ENCODE results near the gene TDRD3.

Gene TDRD3

GRCh38 chr13:60583196-60583888, 186.3 kb downstream of the TDRD3 start:
- no peak overlapping the region for H3K4me3 ChIP-seq (ENCODE audit: low read depth, low read length)
- TF ChIP-seq, protein P1, sequence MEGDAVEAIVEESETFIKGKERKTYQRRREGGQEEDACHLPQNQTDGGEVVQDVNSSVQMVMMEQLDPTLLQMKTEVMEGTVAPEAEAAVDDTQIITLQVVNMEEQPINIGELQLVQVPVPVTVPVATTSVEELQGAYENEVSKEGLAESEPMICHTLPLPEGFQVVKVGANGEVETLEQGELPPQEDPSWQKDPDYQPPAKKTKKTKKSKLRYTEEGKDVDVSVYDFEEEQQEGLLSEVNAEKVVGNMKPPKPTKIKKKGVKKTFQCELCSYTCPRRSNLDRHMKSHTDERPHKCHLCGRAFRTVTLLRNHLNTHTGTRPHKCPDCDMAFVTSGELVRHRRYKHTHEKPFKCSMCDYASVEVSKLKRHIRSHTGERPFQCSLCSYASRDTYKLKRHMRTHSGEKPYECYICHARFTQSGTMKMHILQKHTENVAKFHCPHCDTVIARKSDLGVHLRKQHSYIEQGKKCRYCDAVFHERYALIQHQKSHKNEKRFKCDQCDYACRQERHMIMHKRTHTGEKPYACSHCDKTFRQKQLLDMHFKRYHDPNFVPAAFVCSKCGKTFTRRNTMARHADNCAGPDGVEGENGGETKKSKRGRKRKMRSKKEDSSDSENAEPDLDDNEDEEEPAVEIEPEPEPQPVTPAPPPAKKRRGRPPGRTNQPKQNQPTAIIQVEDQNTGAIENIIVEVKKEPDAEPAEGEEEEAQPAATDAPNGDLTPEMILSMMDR (IDR thresholded peaks at IDR 0.05; ENCODE audit: control insufficient read depth, extremely low read depth, insufficient read depth), result no peak
- no peak for DNase-seq (ENCODE audit: low read depth)

- no peak for DNase-seq (ENCODE audit: low read depth)
- TF ChIP-seq, protein P1 (IDR thresholded peaks at IDR 0.05; ENCODE audit: control insufficient read depth, extremely low read depth, insufficient read depth), result no peak
- no peak overlapping the region for H3K4me3 ChIP-seq (ENCODE audit: low read depth, low read length)
Observed at GRCh38 chr13:60583911-60584753, 187.1 kb downstream of the TDRD3 start.

- DNase-seq (ENCODE audit: low read depth), result no peak
- no peak overlapping the region for H3K4me3 ChIP-seq (ENCODE audit: low read depth, low read length)
- TF ChIP-seq, protein P1 (IDR thresholded peaks at IDR 0.05; ENCODE audit: control insufficient read depth, extremely low read depth, insufficient read depth), result no peak
Observed at GRCh38 chr13:60584976-60585375, 188.0 kb downstream of the TDRD3 start.

DNA sequence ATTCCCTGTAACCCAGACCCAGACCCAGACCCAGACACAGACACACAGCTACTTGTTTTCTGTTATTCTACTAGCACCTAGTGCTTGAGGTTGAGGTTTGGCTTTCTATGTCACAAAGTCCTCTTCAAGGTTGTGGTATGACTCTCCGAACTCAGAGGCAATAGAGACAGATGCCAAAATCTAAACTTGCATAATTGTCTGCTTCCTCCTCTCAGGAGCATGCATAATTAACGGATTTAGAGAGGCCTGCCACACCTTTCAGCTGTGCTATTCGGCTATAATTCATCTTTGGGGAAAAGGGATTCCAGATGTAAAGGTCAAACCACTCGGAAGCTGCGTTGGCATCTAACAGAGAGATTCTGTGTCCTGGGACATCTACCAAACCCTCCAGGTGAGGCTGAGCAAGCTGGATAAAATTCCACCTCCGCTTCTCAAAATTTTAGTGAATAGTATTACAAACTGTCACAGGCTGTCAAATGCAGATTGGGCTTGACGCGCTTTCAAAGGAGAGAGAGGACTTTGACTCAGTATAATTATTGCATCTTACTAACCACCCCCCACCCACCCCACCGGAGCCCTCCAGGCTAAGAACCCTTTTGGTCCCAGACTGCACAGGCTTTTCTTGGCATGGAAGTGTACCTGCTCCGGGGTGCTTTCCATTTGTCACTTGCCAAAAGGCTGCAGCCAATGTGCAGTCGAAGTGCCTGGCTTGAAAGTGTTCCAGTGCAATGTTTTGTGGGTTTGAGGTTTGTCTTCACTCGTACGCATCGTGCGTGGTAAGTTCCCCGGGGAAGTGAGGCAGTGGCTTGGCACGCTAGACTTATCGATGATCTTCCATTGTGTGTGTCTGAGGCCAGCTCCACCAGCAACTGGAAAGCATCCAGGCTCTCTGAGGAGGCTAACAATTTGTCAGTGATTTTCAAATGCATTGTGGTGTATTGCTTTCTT, 194.1 kb downstream of the TDRD3 start:
- TF ChIP-seq, protein P1 (IDR thresholded peaks at IDR 0.05; ENCODE audit: control insufficient read depth, extremely low read depth, insufficient read depth), result no peak
- no peak overlapping the region for H3K4me3 ChIP-seq (ENCODE audit: low read depth, low read length)
- no peak for DNase-seq (ENCODE audit: low read depth)

DNA sequence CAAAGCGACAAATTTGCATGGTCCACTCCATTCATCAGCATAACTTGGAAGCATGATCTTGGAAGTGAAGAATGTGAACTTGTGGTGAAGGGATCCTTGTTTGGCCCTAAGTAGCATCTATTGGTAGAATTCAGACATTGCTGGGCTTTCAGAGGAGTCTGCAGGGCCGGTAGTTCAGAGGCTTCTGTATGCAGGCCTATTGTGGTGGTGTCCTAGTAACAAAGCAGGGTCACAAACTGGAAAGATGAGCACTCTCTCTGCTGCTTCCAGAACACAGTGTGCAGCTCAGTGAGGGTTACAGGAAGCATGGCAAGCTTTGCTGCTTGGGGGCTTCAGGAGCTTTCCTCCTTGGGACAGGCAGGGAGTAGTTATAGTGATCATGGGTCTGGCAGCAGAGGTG, 206.0 kb downstream of the TDRD3 start:
- TF ChIP-seq, protein P1 (IDR thresholded peaks at IDR 0.05; ENCODE audit: control insufficient read depth, extremely low read depth, insufficient read depth), result no peak
- DNase-seq (ENCODE audit: low read depth), result no peak

DNA sequence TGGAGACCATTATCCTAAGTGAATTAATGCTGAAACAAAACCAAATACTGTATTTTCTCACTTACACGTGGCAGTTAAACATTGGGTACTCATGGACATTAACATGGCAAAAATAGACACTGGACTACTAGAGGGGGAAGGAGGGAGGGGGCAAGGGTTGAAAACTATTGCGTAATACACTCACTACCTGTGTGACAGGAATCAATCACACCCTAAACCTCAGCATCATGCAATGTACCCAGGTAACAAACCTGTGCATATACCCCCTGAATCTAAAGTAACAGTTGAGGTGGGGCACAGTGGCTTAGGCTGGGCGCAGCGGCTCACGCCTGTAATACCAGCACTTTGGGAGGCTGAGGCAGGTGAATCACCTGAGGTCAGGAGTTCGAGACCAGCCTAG, 207.0 kb downstream of the TDRD3 start:
- DNase-seq (ENCODE audit: low read depth), result no peak
- no peak overlapping the region for H3K4me3 ChIP-seq (ENCODE audit: low read depth, low read length)
- TF ChIP-seq, protein P1 (IDR thresholded peaks at IDR 0.05; ENCODE audit: control insufficient read depth, extremely low read depth, insufficient read depth), result no peak

More for the DNA sequence above, 206.0 kb downstream of the TDRD3 start:
- H3K4me3 ChIP-seq (ENCODE audit: low read depth, low read length), result no peak overlapping the region

All from LNCaP clone FGC (cell line).